Lower leg skin (tissue), 3 donors: ENCODE results near the gene HAUS5.

Experiments
- CTCF ChIP-seq, 3 donors: fragments of 450-650 bp; IDR thresholded peaks; one replicate each; pipeline ENCODE4 v1.5.1; 2016; ENCODE audit warnings: antibody characterized with exemption in 3 of 3, mild to moderate bottlenecking in 3 of 3, moderate library complexity in 2 of 3
- POLR2A ChIP-seq, 2 donors: fragments of 450-650 bp; IDR thresholded peaks; one replicate each; pipeline ENCODE4 v1.6.1; 2016 to 2017; ENCODE audit warnings: antibody characterized with exemption in 2 of 2, mild to moderate bottlenecking in 1 of 2, moderate library complexity in 1 of 2

- TF ChIP-seq CTCF (IDR thresholded peaks at IDR 0.05) (no peak), POLR2A (IDR thresholded peaks at IDR 0.05) (no peak)
Observed at GRCh38 chr19:35619290-35619923, 6.9 kb downstream of the HAUS5 start.
